ENCODE data around the gene ABL2.
"Not testable (repeated sequence)": the region's sequence is repeated elsewhere in the genome, so short reads cannot be mapped to it uniquely, and the experiment has no call there.

The ABL2 gene

DNA sequence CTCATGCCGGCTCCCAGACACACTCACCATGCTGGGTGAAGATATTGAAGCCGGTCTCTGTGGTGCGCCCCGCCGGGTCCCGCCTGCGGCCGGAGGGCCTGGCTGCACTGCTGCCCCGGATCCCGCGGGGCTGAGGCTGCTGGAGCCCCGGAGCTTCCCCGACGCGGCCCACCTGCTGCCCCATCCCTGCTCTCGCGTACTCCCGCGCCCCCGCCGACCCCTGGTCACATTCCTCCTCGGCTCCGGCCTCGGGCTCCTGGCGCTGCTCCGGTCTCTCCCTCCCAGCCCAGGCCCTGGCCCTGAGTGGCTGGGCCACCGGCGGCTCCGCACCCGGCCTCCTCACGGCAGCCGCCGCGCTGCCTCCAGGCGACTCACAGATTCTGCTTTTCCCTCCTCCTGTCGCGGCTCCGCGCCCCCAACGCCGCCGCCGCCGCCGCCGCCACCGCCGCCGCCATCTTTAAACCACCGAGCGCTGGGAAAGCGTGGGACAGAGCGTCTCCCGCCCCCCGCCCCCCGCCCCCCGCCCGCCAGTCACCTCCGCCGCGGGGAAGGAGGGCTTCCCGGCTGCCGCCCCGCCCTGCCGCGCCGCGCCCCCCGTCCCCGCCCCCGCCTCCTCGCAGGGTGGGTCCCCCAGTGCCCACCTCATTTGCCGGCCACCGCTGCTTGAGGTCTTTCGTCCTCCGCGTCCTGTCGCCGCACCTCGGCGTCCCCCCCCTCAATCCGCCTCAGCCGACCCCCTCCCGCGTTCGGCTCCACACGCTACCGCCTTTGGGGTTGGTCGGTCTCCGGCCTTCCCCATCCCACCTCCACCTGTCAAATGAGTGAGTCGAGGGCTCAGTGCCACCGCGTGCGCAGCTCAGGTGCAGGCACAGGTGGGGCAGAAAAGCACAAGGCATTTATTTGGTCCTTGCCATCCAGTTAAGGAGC is at the start of gene ABL2:
TSS of gene ABL2 (minus strand) at position 464 of the 927 bp plus-strand sequence. CDS start at position 184, 280 bp downstream.
- DNase-seq, result no peak

DNA sequence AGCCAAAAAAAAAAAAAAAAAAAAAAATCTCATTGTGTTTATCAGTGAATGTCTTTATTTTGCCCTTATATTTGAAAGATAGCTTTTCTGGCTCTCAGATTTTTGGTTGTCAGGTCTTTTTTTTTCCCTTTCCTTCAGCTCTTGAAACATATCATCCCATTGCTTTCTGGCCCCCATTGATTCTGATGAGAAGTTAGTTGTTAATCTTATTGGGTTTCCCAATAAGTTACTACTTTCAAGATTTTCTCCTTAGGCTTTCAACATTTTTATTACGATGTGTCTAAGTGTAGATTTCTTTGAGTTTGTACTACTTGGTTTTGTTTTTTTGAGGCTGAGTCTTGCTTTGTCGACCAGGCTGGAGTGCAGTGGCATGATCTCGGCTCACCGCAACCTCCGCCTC is 49.4 kb upstream of the ABL2 start:
- no peak for DNase-seq

DNA sequence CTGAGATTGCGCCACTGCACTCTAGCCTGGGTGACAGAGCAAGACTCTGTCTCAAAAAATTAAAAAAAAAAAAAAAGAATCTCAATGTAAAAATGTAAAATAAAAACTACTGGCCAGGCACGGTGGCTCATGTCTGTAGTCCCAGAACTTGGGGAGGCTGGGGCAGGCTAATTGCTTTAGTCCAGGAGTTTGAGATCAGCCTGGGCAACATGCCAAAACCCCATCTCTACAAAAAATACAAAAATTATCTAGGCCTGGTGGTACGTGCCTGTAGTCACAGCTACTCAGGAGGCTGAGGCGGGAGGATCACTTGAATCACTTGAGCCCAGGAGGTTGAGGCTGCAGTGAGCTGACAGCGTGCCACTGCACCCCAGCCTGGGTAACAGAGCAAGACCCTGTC is 44.9 kb upstream of the ABL2 start:
- DNase-seq, result not testable (repeated sequence)

DNA sequence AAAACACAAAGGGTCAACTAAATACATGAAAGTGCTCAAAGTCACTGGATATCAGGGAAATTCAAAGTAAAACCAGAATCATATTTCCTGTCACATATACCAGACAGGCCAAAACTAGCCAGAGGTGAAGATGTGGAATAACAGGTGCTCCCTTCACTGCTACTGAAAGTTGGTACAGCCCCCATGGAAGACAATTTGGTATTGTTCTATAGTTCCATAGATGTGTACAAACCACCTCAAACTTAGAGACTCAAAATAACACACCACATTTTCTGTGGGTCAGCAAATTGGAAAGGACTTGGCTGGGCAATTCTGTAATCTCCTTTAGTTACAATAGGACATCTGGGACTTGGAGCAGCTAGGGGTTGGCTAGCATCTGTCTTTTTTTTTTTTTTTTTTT is 39.6 kb upstream of the ABL2 start:
- no peak for DNase-seq

DNA sequence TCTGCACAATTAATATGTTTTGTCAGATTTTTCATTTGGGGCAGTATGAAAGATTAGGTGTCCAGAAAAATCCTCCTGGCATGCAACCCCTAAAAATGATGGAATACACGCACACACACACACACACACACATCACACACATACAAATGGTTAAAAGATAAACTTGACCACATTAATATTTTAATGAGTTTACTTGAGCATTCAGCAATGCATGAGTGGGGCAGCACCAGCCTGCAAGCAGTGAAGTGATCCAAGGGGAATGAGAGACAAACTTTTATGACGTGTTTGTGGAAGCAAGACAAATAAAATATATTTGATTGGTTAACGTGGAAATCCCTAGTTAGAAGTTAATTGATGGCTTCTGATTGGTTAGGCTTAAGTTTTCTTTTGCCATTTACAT is 35.0 kb upstream of the ABL2 start:
- no peak for DNase-seq

DNA sequence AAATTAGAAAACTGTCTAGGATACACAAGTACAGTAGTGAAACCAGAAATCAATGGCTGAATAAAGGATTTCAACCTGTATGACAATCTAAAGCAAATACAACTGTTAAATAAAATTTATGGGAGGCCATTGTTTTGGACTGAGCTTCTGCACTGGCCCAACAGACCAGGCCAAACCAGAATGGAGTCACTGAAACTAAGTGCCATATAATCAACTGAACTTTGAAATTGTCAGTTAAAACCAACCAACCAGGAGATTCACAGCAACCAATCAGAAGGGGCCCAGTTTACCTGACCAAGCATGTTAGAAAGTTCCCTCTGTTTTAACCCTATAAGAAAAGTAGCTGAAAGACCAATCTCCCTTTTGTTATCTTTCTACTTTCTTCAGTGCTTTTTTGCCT is 33.6 kb upstream of the ABL2 start:
- DNase-seq, result no peak

DNA sequence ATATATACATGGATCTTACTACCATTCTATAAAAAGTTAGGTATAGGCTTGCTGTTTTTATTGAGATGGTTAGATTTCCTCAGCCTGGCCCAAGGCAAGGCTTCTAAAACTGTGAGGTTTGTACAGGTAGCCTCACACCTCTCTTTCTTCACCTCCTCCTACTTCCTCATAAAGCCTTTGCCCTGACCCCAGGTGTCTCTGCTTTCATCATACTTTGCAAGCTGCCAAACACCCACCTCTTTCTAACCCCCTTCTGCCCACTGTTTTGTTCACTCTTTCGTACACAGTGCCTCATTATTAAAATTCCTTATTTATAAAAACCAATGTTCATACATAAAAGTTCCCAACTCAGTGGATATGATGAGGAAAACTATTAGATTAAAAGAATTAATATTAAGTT is 32.7 kb upstream of the ABL2 start:
- no peak for DNase-seq

DNA sequence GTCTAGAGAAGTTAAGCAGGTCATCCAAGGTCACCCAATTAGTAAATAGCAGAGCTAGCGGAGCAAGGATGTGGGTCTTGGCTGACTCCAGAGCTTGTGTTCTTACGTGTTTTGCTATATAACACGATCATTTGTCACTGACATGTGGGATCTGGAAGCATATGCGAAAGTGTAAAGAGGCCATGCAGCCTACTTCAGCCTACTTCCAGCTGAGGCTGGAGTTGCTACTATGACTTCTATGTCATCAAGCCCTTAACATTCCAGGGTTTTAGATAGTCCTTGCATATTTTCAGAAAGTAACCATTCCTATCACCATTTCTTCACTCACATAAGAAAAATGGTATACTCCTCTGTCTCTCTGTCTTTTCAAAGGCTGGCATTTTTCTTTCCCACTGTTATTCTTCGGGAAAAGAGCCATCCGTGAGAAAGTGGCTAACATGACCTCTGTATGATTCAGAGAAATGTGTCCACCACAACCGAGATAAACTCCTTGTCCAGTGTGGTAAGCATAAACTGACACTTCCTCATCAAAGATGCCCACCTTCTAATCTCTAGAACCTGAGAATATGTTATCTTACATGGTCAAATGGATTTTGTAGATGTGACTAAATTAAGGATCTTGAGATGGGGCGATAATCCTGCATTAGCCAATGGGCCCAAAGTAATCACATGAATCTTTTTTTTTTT is 24.0 kb upstream of the ABL2 start:
- DNase-seq, result no peak

DNA sequence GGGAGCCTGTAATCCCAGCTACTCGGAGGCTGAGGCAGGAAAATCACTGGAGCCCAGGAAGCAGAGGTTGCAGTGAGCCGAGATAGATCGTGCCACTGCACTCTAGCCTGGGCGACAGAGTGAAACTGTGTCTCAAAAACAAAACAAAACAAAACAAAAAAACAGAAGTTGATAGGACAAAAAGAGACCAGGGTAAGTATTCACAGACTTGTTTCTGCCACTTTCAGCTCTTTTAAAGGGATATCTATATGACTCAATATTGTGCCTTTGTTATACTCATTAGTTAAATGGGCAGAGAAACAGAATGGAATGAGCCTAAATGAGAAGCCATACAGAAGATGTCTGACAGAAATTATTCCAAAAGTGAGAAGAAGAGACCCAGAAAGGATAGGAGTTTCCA is 23.1 kb upstream of the ABL2 start:
- no peak for DNase-seq

DNA sequence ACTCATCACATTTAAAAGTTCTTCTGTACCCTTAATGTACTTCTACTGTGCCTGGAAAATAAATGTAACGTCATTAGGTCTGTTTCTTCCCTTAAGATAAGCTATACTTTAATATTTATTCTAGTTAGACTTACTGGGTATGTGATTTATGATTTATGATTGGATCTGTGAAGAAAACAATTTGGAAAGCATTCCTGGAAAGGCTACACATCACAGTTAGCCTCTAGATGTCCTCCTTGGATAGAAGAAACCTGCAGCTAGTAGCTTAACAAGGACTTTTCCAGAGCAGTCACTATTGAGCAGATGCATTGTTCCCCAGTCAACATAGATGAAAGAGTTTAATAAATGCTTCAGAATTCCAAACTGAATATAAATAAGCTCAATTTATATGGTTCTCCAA is 22.2 kb upstream of the ABL2 start:
- DNase-seq, result no peak

DNA sequence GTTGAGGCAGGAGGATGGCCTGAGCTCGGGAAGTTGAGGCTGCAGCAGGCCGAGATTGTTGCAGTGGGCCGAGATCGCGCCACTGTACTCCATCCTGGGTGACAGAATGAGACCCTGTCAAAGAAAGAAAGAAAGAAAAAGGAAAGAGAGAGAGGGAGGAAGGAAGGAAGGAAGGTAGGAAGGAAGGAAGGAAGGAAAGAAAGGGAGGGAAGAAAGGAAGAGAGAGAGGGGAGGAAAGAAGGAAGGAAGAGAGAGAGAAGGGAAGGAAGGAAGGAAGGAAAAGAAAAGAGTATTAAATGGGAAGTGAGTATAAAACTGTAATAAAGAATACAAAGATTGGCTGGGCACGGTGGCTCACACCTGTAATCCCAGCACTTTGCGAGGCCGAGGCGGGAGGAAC is 18.4 kb upstream of the ABL2 start:
- DNase-seq, result no peak

DNA sequence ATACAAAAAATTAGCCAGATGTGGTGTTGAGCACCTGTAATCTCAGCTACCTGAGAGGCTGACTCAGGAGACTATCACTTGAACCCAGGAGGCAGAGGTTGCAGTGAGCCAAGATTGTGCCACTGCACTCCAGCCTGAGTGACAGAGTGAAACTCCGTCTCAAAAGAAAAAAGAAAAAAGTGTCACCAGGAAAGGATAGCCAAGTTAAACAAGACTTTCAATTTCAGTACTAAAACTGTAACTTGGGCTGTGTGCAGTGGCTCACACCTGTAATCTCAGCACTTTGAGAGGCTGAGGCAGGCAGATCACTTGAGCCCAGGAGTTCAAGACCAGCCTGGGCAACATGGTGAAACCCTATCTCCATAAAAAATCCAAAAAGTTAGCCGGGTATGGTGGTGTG is 15.9 kb upstream of the ABL2 start:
- DNase-seq, result not testable (repeated sequence)

DNA sequence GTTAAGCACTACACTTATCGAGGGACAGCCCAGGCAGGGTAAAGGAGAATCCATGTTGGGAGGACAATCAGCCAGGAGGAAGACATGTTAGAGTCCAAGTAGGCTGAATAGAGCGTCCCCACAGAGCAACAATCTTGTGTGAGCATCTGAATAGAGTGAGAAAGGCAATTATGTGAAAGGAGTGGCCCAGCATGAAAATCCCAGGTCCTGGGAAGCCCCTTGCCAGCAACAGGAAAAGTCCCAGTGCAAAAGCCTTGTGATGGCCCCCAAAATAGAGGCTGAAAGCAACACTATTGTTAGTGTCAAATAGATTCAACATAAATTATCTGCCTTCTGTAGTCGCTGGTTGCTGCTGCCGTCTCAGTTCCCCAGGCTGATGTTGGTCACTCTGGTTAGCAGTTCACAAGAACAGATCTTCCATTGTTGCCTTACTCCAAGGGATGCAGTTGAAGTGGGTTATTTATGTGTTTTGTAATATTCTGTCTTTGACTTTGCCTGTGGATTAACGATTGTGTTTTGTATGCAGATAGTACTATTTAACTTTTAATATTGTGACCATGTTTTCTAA is 12.1 kb upstream of the ABL2 start:
- DNase-seq, result no peak

DNA sequence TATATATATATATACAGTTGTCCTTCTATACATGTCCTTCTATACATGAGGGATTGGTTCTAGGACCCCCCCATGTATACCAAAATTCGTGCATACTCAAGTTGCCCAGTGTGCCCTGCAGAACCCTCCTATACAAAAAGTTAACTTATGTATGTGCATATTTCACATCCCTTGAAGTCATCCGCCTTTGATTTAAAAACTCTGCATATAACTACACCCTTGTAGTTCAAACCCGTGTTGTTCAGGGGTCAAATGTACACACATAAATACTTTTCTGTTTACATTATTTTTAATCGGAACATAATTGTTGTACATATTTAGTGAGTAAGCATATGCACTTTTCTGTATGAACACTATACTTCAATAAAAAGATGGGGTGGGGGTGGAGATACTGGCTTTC is 7.7 kb upstream of the ABL2 start:
- DNase-seq, result no peak

DNA sequence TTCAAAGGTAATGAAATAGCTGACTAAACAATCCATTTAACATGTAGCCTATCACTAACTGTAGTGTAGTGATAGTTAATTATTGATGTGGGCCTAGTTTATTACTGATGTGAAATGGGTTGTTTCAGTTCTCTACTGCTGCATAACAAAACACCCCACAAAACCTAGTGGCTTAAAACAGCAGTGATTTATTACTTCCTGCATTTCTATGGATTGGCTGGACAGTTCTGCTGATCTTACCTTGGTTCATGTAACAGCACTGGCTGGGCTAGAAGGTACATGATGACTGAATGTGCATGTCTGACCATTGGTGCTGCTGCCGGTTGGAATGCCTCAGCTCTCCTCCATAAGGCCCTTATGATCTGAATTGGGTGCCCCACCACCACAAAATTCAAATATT is 5.4 kb upstream of the ABL2 start:
- DNase-seq, result no peak

DNA sequence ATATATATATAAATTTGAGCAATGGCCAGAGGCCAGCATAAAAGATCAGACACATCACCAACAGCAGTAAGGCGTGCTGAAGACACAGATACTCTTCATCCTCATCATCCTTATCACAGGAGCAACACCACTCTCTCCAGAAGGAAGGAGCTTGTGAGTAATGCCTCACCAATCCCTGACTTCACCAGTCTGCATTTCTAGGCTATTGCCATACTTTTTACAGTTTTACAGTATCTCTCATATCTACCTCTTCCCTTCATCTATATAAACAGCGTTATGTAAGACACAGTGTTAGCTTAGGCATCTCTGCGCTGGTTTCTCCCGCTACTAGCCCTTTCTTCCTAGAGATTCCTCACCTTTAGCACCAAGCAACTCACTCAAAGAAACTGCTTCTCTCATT is 2.4 kb upstream of the ABL2 start:
- no peak for DNase-seq

DNA sequence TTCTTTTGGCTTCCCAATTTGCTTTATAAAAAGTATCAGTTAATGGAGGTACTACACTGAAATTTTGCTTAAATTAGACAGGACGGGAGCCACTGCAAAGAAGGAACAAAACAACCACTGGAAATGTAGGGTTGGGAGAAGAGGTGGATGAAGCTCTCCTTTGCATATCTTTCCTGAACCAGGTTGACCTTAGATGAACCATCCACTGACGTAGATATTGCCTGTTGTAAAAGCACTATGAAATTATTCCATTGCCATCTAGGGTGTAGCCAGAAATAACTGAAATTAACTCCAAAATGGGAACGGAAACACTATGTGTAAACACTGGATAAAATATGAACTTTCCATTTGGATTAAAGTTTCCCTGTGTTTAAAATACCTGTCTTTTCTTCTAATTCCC is 1.2 kb upstream of the ABL2 start:
- no peak for DNase-seq

DNA sequence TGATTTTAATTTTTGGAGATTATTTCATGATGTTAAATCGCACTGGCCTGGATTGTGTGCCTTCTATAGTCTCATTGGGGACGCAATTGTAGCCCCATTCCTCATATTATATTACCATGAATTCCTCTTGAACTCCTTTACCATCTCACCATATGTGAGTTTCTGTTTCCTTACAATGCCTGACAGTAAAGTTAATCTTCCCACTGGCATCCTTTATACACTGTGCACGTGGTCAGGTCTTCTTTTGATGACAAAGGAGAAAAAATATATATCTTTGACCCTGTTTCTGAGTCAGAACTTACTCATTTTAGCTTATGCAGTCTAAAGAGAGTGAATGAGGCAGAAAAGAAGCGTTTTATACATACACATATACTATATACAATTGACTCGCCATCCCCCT is 774 bp upstream of the ABL2 start:
- DNase-seq, result no peak

DNA sequence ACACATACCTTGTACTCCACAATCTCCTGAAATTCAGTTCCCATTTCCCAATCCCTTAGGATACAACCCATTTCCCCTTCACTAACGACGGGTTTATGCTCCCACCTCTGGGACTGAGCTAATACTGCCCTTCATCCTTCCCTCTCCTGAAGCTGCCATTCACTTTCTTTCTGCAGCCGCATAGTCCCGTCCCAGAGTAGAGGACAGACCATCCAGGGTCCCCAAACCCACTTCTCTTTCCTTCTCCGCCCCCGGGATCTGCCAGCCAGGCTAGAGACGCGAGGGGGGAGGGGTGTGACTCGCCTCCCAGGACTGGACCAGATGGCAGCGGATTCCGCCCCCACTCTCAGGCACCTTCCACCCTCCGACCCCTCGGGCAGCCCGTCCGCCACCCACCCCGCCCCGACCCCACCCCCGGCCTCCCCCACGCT is 679 bp downstream of the ABL2 start:
- no peak for DNase-seq

DNA sequence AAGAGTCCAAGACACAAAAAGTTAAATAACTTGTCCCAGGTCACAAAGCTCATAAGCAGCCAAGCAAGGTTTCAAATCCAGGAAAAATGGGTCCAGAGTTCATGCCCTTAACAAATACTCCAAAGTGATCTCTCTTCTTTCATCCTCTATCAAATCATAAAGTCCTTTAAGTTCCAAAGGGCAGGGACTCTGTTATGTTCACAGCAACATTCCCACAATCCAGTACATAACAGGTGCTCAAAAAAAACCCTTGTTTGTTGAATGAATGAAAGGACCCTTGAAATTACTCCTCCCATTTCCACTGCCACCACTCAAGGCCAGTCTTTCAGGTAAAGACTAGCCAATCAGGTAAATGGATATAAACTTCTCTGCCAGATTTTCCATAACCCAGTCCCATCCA is 2.7 kb downstream of the ABL2 start:
- no peak for DNase-seq

DNA sequence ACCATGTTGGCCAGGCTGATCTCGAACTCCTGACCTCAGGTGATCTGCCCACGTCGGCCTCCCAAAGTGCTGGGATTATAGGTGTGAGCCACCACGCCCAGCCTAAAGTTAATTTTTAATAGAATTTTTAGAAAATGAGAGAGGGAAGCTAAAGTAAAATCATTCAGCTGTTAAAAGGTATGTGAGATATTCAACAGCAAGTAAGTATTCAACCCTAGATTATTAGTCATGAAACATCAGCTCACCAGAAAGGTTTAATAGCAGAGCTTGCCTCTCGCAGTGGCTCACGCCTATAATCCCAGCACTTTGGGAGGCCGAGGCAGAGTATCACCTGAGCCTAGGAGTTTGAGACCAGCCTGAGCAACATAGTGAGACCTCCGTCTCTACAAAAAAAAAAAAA is 5.0 kb downstream of the ABL2 start:
- DNase-seq, result not testable (repeated sequence)

DNA sequence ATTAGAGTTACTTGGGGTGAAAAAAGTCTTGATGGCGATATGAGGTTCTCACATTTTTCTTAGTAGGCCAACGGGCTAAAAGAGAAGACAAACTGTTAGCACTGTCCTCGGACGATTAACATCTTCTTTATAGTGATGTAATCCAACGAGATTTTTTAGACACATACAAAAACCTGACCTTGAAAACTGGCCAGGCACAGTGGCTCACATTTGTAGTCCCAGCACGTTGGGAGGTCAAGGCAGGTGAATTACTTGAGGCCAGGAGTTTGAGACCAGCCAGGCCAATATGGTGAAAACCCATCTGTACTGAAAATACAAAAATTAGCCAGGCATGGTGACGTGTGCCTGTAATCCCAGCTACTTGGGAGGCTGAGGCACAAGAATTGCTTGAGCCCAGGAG is 8.4 kb downstream of the ABL2 start:
- DNase-seq, result not testable (repeated sequence)

DNA sequence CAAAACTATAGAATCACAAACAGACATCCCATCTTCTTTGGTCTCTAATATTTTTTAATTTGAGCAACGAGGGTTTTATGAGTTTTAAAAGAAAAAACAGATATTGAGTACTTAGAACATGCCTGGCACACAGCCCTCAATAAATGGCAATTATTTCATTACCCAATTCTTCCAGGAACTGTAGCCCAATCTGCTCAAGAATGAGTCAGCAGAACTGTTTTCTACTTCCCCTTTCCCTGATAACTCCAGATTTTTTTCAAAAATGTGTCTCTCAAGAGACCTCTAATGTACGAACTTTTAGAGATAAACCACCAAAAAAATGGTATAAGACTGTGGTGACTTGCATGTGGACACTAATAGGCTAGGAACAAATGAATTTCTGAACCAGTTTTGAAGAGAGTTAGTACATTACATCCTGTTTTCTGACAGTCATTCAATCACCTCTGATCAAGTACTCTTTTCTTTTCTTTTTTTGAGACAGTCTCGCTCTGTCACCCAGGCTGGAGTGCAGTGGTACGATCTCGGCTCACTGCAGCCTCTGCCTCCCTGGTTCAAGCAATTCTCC is 11.5 kb downstream of the ABL2 start:
- DNase-seq, result peak; percentile 65

DNA sequence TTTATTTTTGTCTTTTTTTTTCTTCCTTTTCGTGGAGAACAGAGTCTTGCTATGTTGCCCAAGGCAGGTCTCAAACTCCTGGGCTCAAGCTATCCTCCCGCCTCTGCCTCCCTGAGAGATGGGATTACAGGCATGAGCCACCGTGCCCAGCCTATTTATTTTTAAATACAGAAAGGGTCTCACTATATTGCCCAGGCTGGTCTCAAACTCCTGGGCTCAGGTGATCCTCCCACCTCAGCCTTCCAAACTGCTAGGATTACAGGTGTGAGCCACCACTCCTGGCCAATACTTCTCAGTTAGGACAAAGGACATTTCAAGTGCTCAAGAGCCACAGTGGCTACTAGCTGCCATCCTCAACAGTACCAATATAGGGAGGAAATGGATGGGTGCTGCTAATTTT is 16.2 kb downstream of the ABL2 start:
- DNase-seq, result not testable (repeated sequence)

Data from SIG-M5 (cell line).